HG03159 (cell line): Measurements from ENCODE around the gene C4orf50.
"Not testable (repeated sequence)": the region's sequence is repeated elsewhere in the genome, so short reads cannot be mapped to it uniquely, and the experiment has no call there.

Experiments
- ATAC-seq: cut with Tn5 transposase; IDR thresholded peaks from one replicate; pipeline ENCODE4 v1.9.1; 2021; ENCODE audit warnings: mild to moderate bottlenecking, moderate library complexity; ENCODE audit not compliant: unreplicated experiment

The C4orf50 gene

DNA sequence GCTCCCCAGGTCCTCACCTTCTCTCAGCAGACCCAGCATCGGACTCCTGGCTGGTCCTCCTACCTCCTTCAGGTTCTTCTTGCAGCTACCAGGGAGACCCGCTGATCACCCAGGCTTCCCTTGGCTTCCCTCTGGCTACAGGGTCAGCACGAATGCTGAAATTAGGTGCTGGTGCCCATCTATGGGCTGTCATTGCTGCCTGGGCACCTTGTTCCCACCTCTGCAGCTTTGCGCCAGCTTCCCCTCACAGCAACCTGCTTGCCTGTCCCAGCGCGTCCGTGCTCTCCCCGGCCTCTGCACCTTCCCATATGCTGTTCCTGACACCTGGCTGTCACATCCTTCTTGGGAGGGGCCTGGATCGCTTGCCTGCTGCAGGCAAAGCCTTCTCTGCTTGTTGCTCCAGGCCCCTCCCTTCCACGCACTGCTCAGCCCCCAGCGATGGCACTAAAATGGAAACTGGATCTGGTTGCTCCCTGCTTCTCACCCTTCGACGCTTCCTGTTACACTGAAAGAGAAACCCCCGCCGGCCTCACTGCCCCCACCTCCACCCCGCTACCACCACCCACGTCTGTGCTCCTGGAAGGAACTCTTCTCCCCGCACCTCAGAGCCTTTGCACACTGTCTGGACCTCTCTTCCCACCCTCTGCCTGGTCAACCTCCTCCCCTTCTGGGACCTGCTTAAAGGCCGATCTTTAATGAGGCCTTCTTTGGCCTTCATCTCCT lies 22.2 kb downstream of the C4orf50 start:
- no peak for ATAC-seq

DNA sequence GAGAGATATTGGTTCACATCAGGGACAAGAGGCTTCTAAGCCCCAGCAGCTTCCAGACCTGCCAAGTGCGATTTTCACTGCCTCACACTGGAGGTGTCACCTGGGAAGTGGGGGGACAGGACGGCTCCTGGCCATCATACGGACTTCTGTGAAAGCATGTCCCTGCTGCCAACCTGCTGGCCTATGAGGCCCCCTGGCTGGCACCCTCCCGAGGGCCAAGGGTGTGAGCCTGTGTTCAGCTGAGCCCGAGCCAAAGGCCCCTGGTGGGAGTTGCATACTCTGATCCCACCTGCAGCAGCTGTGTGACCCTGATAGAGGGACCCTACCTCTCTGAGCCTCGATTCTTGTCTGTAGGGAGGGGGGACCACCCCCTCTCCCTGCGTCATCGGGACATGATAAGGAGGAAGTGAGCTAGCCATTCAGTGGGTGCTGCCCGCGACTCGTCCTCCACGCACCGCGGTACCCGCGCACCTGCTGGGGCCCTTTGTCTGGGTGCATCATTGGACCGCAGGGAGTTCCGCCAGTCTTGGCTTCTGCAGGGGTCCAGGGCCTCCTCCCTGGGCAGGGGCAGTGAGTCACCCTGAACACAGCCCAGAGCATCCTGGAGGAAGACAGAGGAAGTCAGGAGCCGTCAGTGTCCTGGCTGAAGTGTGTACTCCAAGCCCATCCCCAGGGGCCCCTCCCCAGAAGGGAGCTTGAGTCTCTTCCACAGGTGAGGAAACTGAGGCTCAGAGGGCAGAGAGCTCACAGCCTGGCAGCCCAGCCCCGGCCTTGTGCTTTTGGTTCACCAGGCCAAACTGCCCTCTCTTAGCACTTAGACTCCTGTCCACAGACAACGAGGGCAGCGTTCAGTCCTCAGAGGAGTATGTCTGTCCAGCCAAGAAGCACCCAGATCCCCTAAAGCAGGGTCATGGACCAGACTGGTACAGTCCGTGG lies 24.1 kb downstream of the C4orf50 start:
- no peak for ATAC-seq

DNA sequence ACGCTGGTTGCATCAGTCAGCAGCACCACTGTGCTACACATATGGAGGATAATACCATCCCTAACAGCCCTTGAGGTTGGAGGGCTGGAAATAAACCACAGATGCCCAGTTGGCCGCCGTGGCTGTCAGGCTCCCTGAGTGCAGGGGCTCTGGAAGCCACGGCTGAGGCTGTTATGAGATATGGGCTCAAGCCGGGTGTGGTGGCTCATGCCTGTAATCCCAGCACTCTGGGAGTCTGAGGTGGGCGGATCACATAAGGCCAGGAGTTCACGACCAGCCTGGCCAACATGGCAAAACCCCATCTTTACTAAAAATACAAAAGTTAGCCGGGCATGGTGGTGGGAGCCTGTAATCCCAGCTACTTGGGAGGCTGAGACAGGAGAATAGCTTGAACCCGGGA lies 24.9 kb downstream of the C4orf50 start:
- not testable (repeated sequence) for ATAC-seq

DNA sequence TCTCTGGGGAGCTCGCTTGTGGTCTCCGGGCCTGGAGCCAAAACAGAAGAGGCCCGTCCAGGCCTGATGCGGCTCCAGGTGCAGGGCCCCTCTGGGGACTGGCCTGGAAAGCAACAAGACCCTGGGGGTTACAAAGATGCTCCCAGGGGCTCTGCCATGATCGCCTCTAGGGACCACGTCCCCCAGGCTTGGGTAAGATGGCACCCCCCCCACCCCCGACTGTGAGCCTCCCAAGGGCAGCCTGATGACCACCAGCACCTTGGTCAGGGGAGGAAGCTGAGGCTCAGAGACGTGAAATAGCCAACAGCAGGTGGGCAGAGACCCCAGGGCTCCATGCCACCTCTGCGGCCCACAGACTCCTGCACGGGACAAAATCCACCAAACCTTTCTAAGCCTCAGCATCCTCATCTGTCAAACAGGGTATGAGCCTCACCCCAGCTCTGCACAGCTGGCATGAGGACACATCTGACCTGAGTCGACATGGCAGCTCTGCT lies 25.4 kb downstream of the C4orf50 start:
- no peak for ATAC-seq

DNA sequence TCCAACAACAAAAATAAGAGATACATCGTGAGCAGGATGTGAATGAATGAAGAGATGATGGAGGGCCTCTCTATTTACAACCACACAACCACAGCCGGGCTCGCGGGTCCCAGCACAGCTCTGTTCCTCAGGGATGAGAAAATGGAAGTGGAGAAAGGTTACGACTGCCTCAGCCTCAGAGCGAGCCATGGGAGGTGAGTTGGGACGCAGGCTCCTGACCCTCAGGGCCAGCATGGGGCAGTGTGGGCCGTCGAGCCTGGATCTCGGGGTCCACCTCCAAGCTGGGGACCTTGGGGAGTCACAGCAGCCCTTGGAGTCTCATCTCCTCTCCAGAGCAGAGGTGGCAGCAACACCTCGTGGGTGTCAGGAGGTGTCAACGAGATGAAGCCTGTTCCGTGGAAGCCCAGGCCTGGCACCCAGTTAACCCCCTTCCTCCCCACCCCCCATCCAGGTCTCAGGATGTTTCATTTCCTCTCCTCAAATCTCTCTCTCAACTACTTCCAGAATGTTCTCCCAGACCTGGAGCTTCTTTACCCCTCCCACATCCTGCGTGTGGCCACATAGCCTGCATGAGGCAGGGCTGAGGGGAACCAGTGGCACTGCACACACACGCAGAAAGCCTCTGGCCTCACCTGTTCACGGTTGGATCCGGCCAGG lies 25.9 kb downstream of the C4orf50 start:
- no peak for ATAC-seq

DNA sequence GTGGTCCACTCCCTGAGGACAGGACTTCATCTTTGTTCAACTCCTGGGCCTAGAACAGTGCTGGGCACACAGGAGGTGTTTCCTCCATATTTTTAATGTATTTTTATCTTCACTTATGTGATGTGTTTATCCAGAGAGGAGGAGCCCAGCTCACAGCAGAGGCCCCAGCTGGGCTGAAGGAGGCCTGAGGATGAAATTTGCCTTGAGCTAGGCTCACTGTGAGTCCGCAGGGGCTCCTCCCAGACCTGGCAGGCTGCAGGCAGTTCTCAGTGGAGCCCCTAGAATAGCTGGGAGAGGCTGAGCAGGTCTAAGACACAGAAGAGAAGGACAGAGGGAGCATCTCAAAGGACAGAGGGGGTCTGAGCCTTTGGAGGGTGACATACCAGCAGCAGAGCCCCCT lies 26.8 kb downstream of the C4orf50 start:
- no peak for ATAC-seq

DNA sequence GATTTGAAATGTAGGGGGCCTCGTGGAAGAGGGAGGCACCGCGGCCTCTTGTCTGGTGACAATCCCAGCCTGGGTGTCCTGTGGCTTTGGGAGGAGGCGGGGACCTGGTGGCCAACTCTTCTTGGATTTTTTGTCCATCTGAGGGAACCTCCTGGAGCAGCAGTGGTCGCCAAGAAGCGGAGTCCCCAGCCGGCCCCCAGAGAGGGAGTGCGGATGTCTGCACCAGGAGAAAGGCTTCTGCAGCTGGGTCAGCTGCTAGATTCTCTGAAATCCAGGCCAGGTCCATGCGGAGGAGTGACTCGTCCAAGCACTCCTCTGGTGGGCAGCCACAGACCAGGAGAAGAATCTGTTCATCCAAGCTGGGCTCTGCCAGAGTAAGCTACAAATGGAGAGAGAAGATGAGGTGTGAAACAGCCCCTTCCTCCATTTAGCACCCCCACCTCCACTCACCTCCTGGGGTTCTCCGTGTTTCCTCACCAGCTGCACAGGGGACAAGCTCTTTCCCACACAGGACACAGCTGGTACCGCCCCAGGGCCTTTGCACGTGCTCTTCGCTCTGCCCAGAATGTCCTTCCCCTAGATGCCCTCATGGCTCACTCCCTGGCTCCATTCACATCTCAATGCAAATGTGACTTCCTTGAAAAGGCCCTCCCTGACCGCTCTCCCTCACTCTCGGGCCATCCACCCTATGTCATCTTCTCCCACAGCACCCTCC lies 27.6 kb downstream of the C4orf50 start:
- no peak for ATAC-seq

DNA sequence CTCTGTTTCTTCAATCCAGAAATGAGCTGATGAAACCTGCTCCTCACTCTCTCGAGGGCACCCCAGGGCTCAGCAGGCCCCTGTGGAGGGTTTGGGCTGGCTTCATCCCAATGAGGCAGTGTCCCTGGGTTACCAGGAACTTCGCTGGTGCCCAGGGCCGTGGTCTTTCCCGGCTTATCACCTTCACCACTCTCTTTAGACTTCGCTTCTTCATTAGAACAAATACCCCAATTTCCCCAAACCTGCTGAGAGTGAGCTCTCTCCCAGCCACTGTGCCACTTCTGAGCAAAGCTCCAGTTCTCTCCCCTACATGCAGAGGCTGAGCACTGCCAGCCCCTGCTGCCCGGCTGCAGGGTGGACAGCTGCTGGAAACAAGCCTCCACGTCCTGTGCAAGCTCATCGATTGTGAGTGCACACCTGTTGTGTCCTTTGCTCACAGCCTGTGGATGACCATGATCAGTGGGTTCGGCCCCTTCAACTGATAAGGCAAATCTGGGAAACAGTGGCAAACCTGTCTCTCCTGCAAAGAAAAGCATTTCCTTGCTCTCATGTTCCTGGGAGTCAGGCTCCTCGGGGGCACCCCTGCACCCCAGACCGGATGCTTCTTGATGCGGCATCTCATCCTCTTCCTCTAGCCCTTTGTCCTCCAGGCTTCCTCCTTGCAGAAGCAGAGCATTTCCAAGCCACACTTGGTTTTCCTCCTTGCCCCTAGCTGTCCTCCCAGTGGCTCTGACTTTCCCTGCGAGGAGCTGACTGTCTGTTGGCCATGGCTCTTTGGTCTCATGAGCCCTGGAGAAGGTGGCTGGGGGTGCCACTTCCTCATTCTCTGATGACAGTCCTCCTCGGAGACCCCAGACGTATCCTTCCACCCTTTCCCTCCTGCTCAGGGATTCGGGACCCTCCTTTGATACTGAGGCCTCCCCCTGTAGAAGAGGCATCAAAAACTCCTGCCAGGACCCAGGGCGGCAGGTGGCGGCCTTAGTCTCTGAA lies 28.7 kb downstream of the C4orf50 start:
- ATAC-seq, result no peak

DNA sequence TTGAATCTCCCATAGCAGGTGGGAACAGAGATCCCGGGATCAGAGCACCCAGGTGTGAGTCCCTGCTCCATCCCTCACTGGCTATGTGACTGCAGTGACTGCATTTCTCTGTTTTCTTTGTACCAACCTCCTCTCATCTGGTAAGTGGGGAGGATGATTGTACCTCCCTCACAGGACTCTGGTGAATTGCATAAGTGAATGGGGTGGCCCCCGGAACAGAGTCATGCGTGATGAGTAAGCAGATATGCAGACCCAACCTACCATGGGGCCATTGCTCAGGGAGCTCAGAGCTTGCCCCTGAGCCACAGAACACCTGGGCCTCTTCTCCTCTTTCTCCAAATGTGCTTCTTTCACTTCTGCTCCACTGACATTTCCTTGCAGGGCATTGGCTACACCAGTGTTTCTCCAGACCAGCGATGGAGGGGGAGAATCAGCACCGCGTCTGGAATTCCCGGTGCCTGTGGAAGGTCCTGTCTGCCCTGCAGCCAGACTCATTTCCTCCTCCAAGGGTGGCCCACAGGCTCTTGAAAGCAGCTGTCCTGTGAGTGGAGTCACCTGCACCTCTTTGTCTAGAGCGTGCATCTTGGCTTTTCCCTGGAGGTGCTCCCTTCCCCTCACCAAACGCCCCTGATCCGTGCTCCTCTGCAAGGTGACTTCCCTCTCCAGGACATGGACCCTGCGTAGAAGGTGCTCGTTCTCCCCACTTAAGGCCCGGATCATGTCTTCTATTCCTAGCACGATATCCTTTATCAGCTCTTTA lies 30.0 kb downstream of the C4orf50 start:
- ATAC-seq, result no peak

DNA sequence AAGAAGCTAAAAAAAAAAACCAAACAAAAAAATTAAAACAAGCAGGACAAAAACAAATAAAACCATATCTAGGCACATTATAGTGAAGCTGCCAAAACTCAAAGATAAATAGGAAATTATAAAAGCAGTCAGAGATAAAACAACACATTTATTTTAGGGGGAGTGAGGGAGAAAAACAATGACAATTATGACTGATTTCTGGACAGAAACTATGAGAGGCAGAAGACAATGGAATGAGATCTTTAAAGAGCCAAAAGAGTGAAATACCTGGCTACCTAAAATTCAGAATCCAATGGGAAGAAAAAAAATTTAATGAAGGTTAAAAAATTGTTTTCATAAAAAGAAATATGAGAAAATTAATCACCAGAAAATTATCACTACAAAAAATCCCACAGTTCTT lies 33.4 kb downstream of the C4orf50 start:
- ATAC-seq, result no peak

DNA sequence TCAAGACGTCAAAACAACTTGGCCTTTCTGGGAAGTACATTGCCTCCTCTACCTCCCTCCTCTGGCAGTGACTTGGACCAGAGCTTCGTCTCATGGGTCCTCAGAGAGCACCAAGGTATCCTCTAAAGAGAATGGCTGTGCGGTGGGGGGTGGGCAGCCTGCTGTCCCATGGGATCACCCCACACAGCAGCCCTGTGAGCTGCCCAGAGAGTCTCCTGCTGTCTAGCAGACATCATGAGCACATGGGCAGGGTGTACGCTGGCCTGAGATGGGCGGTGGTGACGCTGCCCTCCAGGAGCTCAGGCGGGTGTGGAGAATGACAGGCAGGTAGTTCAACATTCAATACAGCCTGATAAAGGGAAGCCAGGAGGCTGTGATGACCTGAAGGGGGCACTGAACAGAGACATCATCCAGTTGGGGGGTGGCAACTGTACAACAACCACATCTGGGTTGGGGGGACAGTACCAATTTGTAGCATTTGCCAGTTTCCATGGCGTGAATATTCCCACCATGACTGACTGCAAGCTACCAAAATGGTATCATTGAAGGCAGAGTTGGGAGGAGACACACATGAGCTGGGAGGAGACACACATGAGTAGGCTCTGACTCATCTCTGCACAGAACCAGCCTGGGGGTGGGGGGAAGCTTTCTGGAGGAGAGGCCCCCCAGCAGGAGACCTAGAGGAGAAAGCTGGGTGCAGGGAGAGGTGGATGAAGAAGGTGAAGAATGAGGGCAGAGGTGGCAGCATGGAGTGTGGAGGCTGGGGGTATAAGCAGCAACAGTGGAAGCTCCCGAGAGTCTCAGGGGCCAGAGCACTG lies 35.9 kb downstream of the C4orf50 start:
- ATAC-seq, result no peak

DNA sequence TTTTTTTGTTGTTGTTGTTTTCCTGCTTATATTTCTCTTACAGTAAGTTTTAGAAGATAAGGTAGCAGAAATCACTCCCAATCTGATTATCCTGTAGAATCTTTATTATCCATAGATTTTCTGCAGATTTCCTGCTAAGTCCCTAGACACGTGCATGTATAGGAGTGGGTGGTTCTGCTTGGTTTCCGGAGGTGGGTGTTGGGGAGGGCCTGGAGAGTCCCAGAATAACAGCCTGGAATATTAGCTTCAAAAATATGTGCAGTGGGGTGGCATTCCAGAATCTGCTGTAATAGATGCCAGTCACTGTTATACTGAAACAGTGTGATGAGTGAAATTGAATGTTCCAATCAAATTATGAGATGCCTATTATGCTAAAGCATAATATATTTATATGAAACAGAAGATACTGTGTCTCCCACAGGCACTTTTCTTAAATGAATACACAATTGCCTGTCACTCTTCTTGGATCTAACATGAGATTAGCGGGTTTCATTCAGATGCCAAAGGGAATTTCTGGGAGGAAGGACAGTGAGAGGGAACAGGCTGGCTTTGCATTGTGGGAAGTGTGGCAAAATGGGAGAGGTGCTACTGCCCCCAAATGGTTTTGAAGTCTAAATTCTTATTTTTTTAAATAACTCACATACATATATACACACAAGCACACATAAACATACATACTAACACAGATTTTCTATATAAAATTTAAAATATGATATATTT lies 37.6 kb downstream of the C4orf50 start:
- ATAC-seq, result no peak

DNA sequence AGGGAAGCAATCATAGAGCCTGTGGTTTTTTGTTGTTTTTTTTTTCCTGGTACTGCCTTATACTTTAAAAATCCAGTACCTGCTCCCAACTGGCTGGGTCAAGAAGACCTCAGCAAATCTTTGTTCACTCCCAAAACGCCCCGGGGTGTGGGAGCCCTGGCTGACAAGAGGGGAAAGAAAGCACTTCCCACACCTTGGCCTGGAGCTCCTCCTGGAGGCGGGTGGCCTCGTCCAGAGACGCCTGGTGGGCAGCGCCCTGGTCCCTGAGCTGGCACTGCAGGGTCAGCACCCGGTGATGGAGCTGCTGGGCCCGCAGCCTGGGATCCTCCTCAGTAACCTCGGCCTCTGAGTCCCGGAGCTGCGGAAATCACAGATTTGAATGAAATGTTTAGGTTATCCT lies 38.2 kb downstream of the C4orf50 start:
- no peak for ATAC-seq

DNA sequence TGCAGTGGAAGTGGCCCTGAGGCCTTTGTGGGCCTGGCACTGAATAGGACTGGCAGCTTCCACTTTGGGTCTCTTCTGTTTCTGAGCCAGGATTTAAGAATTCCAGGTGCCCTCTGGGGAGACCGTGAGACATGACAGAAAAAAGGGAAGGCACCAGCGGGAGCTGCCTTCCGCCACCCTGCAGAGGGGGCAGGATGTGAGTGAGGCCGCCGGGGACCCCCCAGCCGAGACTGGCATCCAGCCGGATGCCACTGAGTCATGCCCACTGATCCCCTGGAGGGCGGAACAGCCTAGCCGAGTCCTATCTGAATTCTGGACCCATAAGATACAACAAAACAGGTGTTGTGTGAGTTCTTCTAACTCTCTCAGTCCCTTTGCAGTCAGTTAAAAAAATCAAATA lies 41.3 kb downstream of the C4orf50 start:
- ATAC-seq, result no peak

DNA sequence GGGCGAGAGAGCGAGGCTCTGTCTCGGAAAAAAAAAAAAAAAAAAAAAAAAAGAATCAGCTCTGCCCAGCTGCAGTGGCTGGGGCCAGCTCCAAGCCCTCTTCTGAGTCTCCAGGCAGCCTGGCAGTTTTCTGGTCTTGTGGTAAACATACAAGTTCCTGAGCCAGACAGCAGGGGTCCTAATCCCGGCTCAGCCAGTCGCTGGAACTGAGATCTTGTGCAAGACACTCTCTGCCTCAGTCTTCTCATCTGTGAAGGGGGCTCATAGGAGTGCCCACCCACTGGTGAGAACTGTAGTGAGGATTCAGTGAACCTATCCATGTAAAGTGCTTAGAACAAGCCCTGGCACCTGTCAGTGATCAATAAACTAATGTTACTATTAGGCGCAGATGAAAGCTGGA lies 41.8 kb downstream of the C4orf50 start:
- ATAC-seq, result no peak

DNA sequence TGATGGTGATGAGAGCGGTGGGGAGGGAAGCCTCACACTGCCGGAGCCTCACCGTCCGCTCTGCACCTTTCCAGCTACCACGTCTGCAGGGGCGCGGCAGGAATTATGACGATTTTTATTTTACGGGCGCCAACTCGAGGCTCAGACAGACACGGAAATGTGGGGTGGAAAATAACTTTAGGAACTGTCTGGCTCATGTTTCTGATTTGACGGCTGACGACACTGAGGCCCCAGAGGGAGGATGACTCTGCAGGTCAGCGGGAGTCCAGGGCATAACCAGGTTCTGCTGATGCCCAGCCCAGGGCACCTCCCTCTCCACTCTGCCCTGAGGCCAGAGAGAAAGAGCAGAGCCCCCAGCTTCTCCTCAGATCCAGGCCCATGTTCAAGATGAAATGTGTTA lies 43.9 kb downstream of the C4orf50 start:
- no peak for ATAC-seq

DNA sequence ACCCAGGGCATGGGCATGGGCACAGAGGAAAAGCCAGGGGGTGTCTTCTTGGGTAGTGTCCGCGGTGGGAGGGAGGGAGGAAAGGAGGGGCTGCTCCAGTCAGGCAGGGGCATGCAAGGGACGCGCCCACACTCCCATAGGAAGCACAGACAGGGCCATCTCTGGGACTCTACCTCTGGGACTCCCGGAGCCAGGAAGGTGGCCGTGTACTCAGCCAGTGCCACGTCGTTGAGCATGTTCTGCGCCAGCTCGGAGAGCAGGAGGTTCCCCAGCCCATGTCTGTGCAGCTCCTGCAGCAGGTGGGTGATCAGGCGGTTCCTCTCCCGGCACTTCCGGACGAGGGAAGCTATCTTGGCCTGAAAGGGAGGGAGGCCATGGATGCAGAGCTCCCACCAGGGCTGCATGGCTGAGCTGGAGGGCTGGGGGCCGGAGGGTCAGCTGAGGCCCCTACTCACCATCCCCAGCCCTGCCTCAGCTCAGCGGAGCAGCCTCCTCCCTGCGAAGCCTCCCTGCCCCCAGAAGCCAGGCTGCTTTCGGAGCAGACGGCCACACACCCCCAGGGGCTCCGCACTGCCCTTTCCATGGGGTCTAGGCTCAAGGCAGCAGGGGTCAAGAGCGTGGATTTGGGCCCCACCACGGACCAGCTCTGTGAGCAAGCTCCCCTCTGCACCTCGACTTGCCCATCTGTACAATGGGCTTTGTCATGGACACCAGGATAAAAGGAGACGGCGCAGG lies 44.6 kb downstream of the C4orf50 start:
- ATAC-seq, result no peak
